ENCODE data around the gene DLG4.

GRCh38 chr17:7262192-7262934, 42.7 kb upstream of the DLG4 start, which contains the start of gene CLDN7:
- TF ChIP-seq POLR2AphosphoS5 (IDR thresholded peaks at IDR 0.05; ENCODE audit: borderline replicate concordance, low read depth, low read length) (no peak), EZH2 (IDR thresholded peaks at IDR 0.05) (no peak), FOXP2 (optimal IDR thresholded peaks at IDR 0.05; ENCODE audit: control extremely low read depth, extremely low read length, insufficient read depth) (no peak)
